H9 (cell line): ENCODE results near the gene LHX1. TPM values are rescaled to one million over a fixed set of nuclear protein-coding genes. Genes with fewer than 3 reads are reported as not detected.

ENCODE experiments used
- DNase-seq: peaks from one replicate; pipeline ENCODE4 v3.0.0-alpha.2; 2017
- H2AFZ ChIP-seq: one replicate; pipeline ENCODE4 v1.6.1; 2013; ENCODE audit warnings: mild to moderate bottlenecking, low read length, control low read depth, moderate library complexity
- H2AK5ac ChIP-seq: 2 replicates; pipeline ENCODE4 v1.6.1; 2013; ENCODE audit warnings: low read length, control low read depth, mixed read lengths; ENCODE audit not compliant: insufficient read length
- H2BK120ac ChIP-seq: one replicate; pipeline ENCODE4 v1.6.1; 2013; ENCODE audit warnings: low read depth, mild to moderate bottlenecking, low read length, control low read depth, inconsistent platforms; ENCODE audit not compliant: poor library complexity, severe bottlenecking
- H2BK12ac ChIP-seq: 2 replicates; pipeline ENCODE4 v1.6.1; 2013; ENCODE audit warnings: low read length, control low read depth, mixed read lengths, low read depth; ENCODE audit not compliant: insufficient read length
- H2BK15ac ChIP-seq: 2 replicates; pipeline ENCODE4 v1.6.1; 2013; ENCODE audit warnings: low read depth, low read length, control low read depth
- H2BK20ac ChIP-seq: one replicate; pipeline ENCODE4 v1.6.1; 2013; ENCODE audit warnings: low read depth, mild to moderate bottlenecking, low read length, control low read depth, inconsistent platforms; ENCODE audit not compliant: poor library complexity, severe bottlenecking
- H2BK5ac ChIP-seq: 2 replicates; pipeline ENCODE4 v1.6.1; 2013; ENCODE audit warnings: low read length, control low read depth, mixed read lengths; ENCODE audit not compliant: insufficient read length
- H3K14ac ChIP-seq: 2 replicates; pipeline ENCODE4 v1.6.1; 2013; ENCODE audit warnings: low read length, control low read depth; ENCODE audit not compliant: insufficient read depth
- H3K18ac ChIP-seq: 2 replicates; pipeline ENCODE4 v1.6.1; 2013; ENCODE audit warnings: low read depth, mild to moderate bottlenecking, mixed read lengths, low read length, control low read depth; ENCODE audit not compliant: insufficient read length
- H3K23ac ChIP-seq: 2 replicates; pipeline ENCODE4 v1.6.1; 2013; ENCODE audit warnings: low read length, control low read depth, mixed read lengths, low read depth; ENCODE audit not compliant: insufficient read length
- H3K23me2 ChIP-seq: 2 replicates; pipeline ENCODE4 v1.6.1; 2013; ENCODE audit warnings: low read depth, mild to moderate bottlenecking, mixed read lengths, low read length, control low read depth; ENCODE audit not compliant: insufficient read length, poor library complexity, severe bottlenecking
- H3K27ac ChIP-seq: 2 replicates; pipeline ENCODE4 v1.5.1; 2013; ENCODE audit warnings: low read length, control low read depth, mixed read lengths, low read depth; ENCODE audit not compliant: insufficient read length
- H3K27me3 ChIP-seq: 2 replicates; pipeline ENCODE4 v1.6.1; 2013; ENCODE audit warnings: low read length, control low read depth, inconsistent platforms; ENCODE audit not compliant: insufficient read depth
- H3K4ac ChIP-seq: 2 replicates; pipeline ENCODE4 v1.6.1; 2013; ENCODE audit warnings: low read depth, mild to moderate bottlenecking, control low read depth, inconsistent platforms, low read length, moderate library complexity
- H3K4me1 ChIP-seq: 2 replicates; pipeline ENCODE4 v1.6.1; 2013; ENCODE audit warnings: low read length, control low read depth, inconsistent platforms; ENCODE audit not compliant: insufficient read depth
- H3K4me2 ChIP-seq: 2 replicates; pipeline ENCODE4 v1.6.1; 2013; ENCODE audit warnings: low read length, control low read depth, mixed read lengths; ENCODE audit not compliant: insufficient read length, insufficient read depth
- H3K56ac ChIP-seq: 2 replicates; pipeline ENCODE4 v1.6.1; 2013; ENCODE audit warnings: low read depth, mild to moderate bottlenecking, mixed read lengths, low read length, control low read depth; ENCODE audit not compliant: insufficient read length
- H3K79me1 ChIP-seq: 2 replicates; pipeline ENCODE4 v1.6.1; 2013; ENCODE audit warnings: low read depth, mild to moderate bottlenecking, moderate library complexity, low read length, control low read depth, inconsistent platforms; ENCODE audit not compliant: insufficient read depth, poor library complexity, severe bottlenecking
- H3K79me2 ChIP-seq: 2 replicates; pipeline ENCODE4 v1.6.1; 2013; ENCODE audit warnings: low read length, control low read depth, inconsistent platforms; ENCODE audit not compliant: insufficient read depth
- H3K9ac ChIP-seq: 2 replicates; pipeline ENCODE4 v1.6.1; 2013; ENCODE audit warnings: low read length, control low read depth, mixed read lengths; ENCODE audit not compliant: insufficient read length; ENCODE audit errors: extremely low read depth
- H3K9me3 ChIP-seq: one replicate; pipeline ENCODE4 v1.6.1; 2013; ENCODE audit warnings: low read depth, low read length, inconsistent platforms; ENCODE audit not compliant: control insufficient read depth
- H3T11ph ChIP-seq: one replicate; pipeline ENCODE4 v1.6.1; 2013; ENCODE audit warnings: mild to moderate bottlenecking, low read length, control low read depth, inconsistent platforms
- H4K20me1 ChIP-seq: one replicate; pipeline ENCODE4 v1.6.1; 2013; ENCODE audit not compliant: control insufficient read depth, insufficient read length, insufficient read depth
- H4K5ac ChIP-seq: 2 replicates; pipeline ENCODE4 v1.6.1; 2013; ENCODE audit warnings: low read depth, mild to moderate bottlenecking, mixed read lengths, low read length, control low read depth; ENCODE audit not compliant: insufficient read length
- H4K8ac ChIP-seq: replicated peaks from 2 replicates; pipeline ENCODE4 v1.6.1; 2013; ENCODE audit warnings: low read length, control low read depth, mixed read lengths, low read depth; ENCODE audit not compliant: insufficient read length
- H4K91ac ChIP-seq: 2 replicates; pipeline ENCODE4 v1.6.1; 2013; ENCODE audit warnings: low read depth, mild to moderate bottlenecking, moderate library complexity, mixed read lengths, low read length, control low read depth; ENCODE audit not compliant: insufficient read length
- H3K27ac Mint-ChIP-seq, 3 experiments: 2 replicates in 2 of 3; 3 replicates in 1 of 3; pipeline ENCODE4 v1.8.0; 2020 to 2021; ENCODE audit warnings: mixed read lengths in 3 of 3, mild to moderate bottlenecking in 1 of 3, moderate library complexity in 1 of 3
- H3K27me3 Mint-ChIP-seq: 2 replicates; pipeline ENCODE4 v1.8.0; 2021; ENCODE audit warnings: low read depth, mild to moderate bottlenecking, moderate library complexity, mixed read lengths
- H3K36me3 Mint-ChIP-seq, 3 experiments: 2 replicates in 2 of 3; 3 replicates in 1 of 3; pipeline ENCODE4 v1.8.0; 2020 to 2021; ENCODE audit warnings: low read depth in 3 of 3, mixed read lengths in 3 of 3; ENCODE audit not compliant: insufficient read depth in 1 of 3
- H3K4me1 Mint-ChIP-seq, 2 experiments: 2 replicates each; pipeline ENCODE4 v1.8.0; 2020; ENCODE audit warnings: mixed read lengths in 2 of 2
- H3K4me3 Mint-ChIP-seq, 2 experiments: 2 replicates in 1 of 2; 3 replicates in 1 of 2; pipeline ENCODE4 v1.8.0; 2020 to 2021; ENCODE audit warnings: mild to moderate bottlenecking in 2 of 2, mixed read lengths in 2 of 2, moderate library complexity in 1 of 2
- H3K9me3 Mint-ChIP-seq, 2 experiments: 2 replicates in 1 of 2; 3 replicates in 1 of 2; pipeline ENCODE4 v1.8.0; 2020; ENCODE audit warnings: mild to moderate bottlenecking in 2 of 2, mixed read lengths in 2 of 2, moderate library complexity in 1 of 2
- WGBS: extraction: QIAGEN DNeasy Blood & Tissue Kit; methylation state at CpG from one replicate; pipeline ENCODE4 v1.1.7; 2013; ENCODE audit warnings: missing lambda C conversion rate, low lambda C conversion rate, mixed read lengths; ENCODE audit not compliant: insufficient read length; ENCODE audit errors: extremely low coverage; 5-methylcytosine and 5-hydroxymethylcytosine counted together
- total RNA-seq: library from RNA; stranded (reverse); gene quantifications from 2 replicates; pipeline ENCODE4 v1.2.1, GENCODE V29; 2021
- TF ChIP-seq, protein P1 (sequence below): fragments of 200-600 bp; sonication (generic); conservative IDR thresholded peaks from 3 replicates; pipeline ENCODE4 v1.8.0; 2021; ENCODE audit warnings: antibody characterized with exemption, mild to moderate bottlenecking

The LHX1 gene
- total RNA-seq, 1 experiment from 2014 or later: 0.22 TPM

DNA sequence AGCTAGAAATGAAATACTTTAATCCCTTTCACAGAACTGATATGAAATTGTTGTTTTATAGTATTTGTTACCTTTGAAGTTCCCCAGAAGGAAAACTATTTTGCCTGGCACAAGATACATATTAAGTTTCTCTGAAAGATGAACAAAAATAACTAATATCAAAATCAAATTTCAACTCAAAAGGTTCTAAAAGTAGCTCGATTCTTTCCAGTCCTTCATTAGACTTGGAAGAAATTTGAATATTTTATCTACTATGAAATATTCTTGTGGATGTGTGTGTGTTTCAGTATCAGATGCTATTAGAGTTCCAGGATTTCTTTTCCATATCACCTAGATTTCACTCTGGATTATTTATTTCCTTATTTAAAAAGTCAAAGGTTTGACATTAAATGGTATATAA is 7.9 kb downstream of the LHX1 start:
- Mint-ChIP-seq H3K4me1 (peaks cover 39 to 68% of the 10 kb centered on the region in 2 experiments), H3K36me3 (peaks cover 0 to 10% (median 1%) of the 10 kb centered on the region in 3 experiments; a peak in 4 of 7 replicates), H3K27me3 (peaks cover 93% of the 10 kb centered on the region), H3K4me3 (no peak overlapping the region; a peak in 1 of 5 replicates), H3K9me3 (peaks cover 0 to 5% of the 10 kb centered on the region in 2 experiments; a peak in 1 of 5 replicates), H3K27ac (no peak overlapping the region)
- TF ChIP-seq, protein P1, sequence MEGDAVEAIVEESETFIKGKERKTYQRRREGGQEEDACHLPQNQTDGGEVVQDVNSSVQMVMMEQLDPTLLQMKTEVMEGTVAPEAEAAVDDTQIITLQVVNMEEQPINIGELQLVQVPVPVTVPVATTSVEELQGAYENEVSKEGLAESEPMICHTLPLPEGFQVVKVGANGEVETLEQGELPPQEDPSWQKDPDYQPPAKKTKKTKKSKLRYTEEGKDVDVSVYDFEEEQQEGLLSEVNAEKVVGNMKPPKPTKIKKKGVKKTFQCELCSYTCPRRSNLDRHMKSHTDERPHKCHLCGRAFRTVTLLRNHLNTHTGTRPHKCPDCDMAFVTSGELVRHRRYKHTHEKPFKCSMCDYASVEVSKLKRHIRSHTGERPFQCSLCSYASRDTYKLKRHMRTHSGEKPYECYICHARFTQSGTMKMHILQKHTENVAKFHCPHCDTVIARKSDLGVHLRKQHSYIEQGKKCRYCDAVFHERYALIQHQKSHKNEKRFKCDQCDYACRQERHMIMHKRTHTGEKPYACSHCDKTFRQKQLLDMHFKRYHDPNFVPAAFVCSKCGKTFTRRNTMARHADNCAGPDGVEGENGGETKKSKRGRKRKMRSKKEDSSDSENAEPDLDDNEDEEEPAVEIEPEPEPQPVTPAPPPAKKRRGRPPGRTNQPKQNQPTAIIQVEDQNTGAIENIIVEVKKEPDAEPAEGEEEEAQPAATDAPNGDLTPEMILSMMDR: no peak
- H2BK12ac ChIP-seq: no peak overlapping the region
- H3K23me2 ChIP-seq: peaks cover 11% of the 10 kb centered on the region
- H3K9ac ChIP-seq: no peak overlapping the region
- no peak overlapping the region for H3K56ac ChIP-seq
- H4K8ac ChIP-seq: no peak overlapping the region
- no peak overlapping the region for H4K91ac ChIP-seq
- no peak for DNase-seq
- H2BK15ac ChIP-seq: no peak overlapping the region
- H3K4me2 ChIP-seq: no peak overlapping the region
- peaks cover 75% of the 10 kb centered on the region for H3K27me3 ChIP-seq
- H3K27ac ChIP-seq: no peak overlapping the region
- H4K20me1 ChIP-seq: peaks cover 4% of the 10 kb centered on the region
- no peak overlapping the region for H3K14ac ChIP-seq
- no peak overlapping the region for H3T11ph ChIP-seq
- H3K23ac ChIP-seq: no peak overlapping the region
- no peak overlapping the region for H4K5ac ChIP-seq
- no peaks in the 10 kb centered on the region; the same call in 1 of the 2 replicates for H3K4me1 ChIP-seq
- H3K79me1 ChIP-seq: no peaks in the 10 kb centered on the region
- WGBS: no CpG with 5 or more reads among the region's 1 CpG
- no peak overlapping the region for H3K18ac ChIP-seq
- no peaks in the 10 kb centered on the region for H3K9me3 ChIP-seq
- H3K4ac ChIP-seq: no peak overlapping the region
- no peak overlapping the region for H2BK120ac ChIP-seq
- H3K79me2 ChIP-seq: peaks cover 2% of the 10 kb centered on the region; the same call in 1 of the 2 replicates
- H2BK20ac ChIP-seq: no peak overlapping the region
- H2AFZ ChIP-seq: no peak overlapping the region
- no peak overlapping the region for H2BK5ac ChIP-seq
- no peak overlapping the region for H2AK5ac ChIP-seq
